ENCODE results near the gene ABCC12.

The ABCC12 gene

DNA sequence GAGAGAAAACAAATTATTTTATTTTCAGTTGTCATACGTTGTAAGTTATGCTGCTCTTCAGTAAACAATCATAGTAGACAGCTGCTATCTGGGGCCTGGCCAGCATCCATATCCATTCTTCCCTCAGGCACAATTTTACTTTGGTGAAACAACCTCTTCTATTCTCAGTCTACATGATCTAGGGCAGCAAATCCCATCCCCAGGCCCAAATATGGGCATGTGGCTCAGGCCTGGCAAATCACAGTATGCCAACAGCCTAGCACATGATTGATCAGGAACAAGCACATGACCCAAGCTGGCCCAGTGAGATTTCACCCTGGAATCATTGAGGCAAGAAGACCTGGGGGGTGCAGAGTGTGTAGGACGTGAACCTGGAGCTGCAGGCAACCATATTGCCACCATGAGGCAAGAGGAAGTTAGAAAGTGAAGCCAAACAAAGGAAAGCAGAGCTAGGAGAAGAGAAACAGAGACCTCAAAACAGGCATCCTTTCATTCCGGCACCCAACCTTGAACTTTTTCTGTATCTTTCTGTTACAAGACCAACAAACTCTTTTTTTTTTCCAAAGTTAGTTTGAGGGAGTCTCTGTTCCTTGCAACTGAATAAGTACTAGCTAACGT is 10.3 kb upstream of the ABCC12 start:
- no peak for DNase-seq

DNA sequence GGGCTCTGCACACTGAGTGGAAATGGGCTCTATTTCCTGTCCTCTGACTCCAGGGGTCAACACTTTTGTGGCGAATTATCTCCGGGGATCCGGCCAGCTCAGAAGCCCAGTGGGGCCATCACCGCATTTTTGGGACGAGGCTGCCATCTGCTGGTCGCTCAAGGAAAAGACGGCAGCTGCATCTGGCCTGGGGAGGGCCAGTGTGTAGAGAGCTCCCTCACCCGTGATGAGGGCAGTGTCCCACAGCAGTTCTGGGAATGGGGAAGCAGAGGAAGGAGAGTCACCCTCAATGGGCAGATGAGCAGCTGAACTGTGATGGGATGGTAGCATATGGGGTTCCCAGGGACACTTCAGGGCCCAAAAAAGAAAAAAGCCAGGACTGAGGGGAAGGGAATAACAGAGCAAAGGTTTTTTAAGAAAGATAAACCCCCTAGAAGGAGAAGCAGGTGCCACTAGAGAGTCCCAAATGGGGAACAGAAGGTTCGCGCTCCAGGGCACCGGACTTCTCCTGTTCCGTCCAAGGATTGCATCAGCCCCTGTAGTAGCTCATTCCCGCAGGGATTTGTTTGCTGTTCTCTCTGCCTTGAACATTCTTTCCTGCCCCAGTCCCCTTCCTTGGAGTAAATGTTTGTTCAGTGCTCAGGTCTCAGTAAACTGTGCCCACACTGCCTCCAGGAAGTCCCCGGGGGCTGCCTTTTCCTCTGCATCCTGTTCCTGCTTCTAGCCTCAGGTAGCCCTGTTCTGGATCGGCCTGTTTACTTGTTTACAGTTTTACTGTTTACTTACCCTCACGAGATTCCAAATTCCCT is 9.3 kb upstream of the ABCC12 start:
- no peak for DNase-seq

- DNase-seq, result no peak
Observed at GRCh38 chr16:48162839-48163410, 7.1 kb upstream of the ABCC12 start.

- DNase-seq, result no peak
Observed at GRCh38 chr16:48161906-48162305, 6.1 kb upstream of the ABCC12 start.

DNA sequence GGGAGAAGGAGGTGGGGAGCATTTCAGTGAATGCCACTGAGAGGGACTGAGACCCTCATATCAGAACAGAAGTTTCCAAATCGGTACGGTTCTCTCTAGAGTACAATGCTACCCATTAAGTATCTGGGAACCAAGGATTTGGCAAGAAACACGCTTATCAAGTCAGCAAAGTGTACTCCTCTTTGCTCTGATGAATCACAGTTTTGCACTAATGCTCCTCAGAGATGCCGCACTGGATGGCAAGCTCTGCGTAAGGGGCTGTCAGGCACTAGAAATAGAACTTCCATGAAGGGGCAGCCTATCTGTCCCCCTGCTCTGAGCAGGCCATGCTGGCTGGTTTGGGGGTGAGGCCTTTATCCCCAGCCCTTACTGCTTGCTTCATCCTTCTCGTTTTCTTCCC is 4.8 kb upstream of the ABCC12 start:
- no peak for DNase-seq

DNA sequence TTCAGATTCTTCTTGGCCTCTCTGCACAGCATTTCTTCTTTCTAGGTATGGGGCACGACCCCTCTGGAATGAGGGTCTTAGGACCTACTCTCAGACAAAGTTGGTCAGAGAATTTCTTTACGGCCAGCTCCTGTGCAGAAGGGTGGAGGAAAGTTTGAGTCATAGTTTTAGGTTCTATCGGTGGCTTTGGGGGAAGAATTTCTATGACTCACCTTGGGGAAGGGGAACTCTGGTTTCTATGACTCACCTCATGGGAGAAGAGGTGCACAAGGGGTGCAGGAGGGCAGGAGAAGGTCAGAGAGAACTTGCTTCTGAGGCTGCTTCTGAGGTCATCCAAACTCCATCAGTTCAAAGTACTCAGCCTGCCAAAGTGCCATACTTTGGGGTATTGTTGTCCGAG is 2.5 kb upstream of the ABCC12 start:
- no peak for DNase-seq

DNA sequence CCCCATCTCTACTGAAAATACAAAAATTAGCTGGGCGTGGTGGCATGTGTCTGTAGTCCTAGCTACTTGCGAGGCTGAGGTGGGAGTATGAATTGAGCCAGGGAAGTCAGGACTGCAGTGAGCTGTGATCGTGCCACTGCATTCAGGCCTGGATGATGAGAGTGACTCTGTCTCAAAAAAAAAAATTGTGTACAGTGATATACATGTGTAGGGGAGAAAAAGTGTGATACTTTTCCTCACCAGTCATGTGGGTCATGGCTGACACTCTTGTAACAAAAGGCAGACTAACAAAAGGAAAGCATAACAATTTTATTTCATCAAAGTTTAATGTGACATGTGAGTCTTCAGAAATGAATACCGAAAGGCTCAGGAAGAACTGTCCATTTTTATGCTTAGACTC is 2.0 kb upstream of the ABCC12 start:
- no peak for DNase-seq

DNA sequence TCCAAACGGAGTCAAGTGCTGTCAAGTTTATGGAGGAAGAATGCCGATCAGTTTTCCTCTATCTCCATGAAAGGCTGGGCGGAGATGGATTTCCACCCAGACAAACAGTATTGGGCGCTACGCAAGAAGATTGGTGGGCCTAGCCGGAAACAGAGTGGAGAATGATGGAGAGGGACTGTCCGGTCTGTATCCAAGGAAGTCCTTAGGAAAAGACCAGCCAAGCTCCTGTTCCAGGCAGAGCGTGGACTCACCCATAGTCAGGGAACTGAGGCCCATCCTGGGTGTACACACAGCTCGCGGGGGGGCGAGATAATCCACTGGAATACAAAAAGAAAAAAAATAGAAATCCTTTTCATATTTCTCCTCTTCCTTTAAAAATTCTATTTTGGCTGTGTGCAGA is 1.5 kb upstream of the ABCC12 start:
- no peak for DNase-seq

DNA sequence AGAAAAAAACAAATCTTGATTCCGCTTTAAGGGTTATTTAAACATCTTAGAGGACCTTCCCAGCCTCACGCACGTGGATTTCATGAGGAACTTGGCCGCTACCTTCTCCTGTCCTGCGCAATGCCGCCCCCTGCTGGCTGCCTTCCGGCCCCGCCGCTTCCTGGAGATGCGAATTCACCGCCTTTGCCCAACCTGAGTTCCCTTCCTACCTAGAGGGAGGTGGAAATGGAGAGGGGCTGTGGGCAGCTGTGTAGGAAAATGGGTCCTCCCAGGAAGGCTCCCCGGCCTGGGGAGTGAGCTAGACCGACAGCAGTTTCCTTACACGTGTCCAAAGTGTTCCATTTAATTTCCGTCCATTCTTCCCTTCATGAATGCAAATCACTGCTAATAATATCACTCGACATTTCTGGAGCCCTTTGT is 1.0 kb upstream of the ABCC12 start:
- no peak for DNase-seq

DNA sequence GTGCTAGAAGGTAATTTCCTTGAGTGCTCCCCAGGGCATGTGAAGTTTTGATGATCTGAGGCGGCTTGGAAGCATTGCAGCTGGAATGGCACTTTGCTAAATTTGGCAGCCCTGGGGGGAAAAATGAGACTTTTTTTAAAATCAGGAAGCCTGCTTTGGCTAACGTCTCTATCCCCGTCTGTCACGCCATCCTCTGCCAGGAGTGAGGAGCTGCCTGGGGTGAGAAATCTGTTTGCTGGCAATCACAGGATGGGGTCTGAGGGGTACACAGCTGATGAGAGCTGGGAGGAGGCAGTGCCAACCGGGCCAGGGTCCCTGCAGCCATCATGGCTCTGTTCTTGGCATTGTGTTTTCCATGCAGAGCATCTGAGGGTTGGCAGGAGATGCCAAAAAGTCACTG is 2.0 kb downstream of the ABCC12 start:
- no peak for DNase-seq

GRCh38 chr16:48152226-48152625 is 3.6 kb downstream of the ABCC12 start:
- DNase-seq, result no peak

- no peak for DNase-seq
Observed at GRCh38 chr16:48150707-48151106, 5.1 kb downstream of the ABCC12 start.

GRCh38 chr16:48146710-48147109 is 9.1 kb downstream of the ABCC12 start:
- no peak for DNase-seq

DNA sequence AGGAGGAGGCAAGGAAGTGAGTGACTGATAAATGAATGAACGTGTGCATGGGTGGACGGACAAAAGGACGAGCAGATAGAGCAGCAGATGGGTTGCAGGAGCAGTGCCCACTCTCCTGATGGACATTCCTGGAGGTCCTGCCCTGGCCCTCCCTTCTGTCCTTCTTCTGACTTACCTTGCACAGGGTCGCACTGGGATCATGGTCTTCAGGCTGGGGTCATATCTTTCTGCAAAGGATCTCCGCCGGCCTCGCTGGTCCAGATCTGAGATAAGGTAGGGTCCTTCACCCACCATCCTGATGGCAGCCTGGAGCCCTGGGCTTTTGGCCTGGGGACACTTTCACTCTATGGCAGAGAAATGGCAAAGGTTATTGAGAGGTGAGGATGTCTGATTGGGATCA is 9.7 kb downstream of the ABCC12 start:
- no peak for DNase-seq

DNA sequence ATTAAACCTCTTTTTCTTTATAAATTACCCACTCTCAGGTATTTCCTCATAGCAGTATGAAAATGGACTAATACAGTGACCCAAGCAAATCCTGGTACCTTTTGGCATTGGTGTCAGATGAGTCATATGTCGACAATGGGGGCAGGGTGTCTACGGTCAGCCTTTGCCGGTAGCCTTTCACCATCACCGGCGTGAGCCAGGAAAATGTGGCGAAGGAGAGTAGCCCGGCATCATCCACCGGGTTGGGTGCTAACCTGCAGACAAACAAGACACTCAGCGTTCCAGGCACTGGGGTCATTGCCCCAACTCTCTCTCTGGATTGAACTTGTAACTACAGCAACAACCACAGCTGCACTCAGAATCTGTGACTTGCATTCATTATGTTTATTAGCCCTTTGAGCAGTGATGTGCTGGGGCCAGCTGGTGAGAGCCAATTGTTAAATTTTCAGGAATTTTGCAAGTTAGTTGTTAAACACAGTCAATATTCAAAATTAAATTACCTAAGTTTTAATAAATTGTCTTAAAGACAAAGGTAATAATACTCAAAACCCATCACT is 11.9 kb downstream of the ABCC12 start:
- DNase-seq, result no peak

DNA sequence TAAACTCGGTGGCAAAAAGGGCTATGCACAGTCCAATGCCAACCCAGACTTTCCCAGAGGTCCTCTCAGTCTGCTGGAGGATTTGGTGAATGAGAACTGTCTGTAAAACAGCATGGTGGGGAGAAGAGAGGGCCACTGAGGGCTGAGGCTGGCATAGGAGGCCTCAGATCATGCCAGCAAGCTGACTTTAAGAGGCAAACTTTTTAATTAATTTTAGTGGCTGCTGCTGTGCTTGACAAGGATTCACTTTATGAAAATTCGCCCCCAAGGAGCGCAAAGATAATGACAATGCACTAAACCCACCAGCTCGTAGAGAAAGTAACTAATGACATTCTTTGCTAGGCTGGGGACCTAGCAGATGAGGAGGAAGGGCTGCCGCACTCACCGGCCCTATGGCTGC is 15.0 kb downstream of the ABCC12 start:
- DNase-seq, result no peak

DNA sequence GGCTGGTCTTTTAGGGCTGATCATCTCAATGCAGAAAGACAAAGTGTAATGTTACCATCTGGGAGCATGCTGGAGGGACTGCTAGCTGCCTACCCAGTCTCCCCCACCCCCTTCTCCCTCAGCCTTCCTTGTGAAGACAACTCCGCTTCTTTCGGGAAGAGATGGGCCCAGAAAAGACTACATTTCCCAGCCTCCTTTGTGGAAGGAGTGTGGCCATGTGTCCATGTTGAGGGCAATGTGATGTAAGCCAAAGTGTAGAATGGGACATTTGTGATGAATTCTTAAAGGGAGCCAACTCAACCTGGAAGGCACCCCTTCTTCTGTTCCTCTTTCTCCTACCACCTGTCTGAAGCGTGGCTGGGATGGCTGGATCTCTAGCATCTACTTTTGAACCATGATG is 16.3 kb downstream of the ABCC12 start:
- DNase-seq, result no peak

GRCh38 chr16:48138543-48138942 is 17.2 kb downstream of the ABCC12 start:
- no peak for DNase-seq

DNA sequence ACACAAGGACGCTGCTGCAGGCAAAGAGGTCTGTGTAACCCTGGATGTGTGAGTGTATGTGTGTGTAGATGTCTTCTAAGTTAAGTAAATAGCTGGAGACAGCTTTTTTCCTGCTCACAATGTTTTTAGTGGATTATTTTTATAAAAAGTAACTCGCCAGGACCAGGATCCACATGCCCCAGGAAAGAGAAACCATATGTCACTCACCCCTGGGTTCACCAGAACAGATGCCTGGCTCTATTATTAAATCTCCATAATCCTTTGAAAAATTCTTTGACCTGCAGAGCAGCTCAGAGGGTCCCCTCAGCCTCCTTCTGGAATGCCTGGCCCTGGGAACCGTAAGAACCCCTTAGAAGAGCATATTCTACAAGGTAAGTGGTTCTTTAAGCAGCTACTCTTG is 18.0 kb downstream of the ABCC12 start:
- no peak for DNase-seq

DNA sequence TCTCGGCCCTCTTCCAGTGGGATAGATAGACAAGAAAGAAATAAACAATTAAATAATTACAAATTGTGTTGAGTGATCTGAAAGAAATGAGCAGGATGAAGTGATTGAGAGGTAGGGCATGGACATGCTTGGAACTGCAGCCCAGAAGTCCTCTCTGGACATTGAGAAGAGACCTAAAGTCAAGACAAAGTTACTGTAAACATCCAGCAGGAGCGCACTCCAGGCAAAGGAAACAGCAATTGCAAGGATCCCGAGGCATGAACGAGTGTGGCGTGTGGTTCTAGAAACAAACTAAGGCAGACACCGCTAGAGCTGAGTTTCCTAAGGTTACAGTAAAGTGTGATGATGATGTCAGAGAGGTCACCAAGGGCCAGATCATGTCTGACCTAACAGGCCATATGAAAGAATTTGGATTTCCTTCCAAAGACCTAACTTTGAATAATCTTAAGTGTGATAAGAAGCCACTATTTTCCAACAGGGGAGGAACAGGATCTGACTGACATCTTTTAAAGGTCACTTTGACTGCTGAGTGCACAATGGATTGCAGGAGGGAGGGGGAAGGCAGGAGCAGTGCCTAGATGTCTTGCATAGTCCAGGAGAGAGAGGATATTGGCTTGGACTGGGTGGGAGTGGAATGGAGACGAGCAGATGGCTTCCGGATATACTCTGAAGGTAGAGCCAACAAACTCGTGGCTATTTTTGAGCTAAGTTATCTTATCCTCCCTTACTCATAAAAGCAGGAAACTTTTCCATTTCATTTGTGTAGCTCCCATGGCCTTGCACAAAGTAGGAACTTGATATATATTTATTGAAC is 19.0 kb downstream of the ABCC12 start:
- DNase-seq, result no peak

DNA sequence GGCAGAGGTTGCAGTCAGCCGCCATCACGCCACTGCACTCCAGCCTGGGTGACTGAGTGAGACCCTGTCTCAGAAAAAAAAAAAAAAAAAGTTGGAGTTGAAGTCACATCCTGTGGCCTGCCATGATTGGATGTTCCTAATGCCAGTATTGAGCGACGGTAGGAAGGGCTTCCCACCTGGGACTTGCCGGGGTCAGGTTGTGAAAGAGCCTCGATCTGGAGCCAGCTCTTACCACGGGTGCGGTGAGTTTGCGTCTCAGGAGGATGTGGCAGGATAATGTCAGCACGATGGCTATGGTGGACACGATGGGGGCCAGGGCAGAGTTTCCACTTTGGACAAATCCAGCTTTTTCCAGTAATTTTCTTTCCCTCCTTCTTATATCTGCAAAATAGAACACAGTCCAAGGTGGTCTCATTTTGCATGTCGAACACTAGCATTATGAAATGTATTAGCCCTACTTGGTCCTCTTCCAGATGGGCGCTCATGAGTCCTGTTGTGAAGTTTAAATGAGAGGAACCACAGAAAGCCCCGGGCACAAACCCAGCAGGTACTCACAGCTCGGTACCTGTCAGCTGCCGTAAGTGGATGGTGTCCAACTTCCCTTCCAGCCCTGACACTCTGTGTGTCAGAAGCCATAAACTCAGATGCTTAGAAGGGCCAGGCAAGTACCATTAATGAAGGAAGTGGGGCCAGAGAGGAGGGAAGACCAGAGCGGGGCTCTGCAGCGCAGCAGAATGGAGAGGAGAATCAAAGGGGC is 22.2 kb downstream of the ABCC12 start:
- DNase-seq, result no peak

GRCh38 chr16:48132696-48133095 is 23.1 kb downstream of the ABCC12 start:
- DNase-seq, result no peak
